Superior temporal gyrus (tissue), 1 donor: ENCODE results near the gene DENND4B.
"Not testable (repeated sequence)": the region's sequence is repeated elsewhere in the genome, so short reads cannot be mapped to it uniquely, and the experiment has no call there.

ENCODE experiments used
- DNase-seq: peaks from one replicate; pipeline ENCODE4 v3.0.0-alpha.2; 2016; ENCODE audit errors: extremely low spot score

Gene DENND4B, protein sequence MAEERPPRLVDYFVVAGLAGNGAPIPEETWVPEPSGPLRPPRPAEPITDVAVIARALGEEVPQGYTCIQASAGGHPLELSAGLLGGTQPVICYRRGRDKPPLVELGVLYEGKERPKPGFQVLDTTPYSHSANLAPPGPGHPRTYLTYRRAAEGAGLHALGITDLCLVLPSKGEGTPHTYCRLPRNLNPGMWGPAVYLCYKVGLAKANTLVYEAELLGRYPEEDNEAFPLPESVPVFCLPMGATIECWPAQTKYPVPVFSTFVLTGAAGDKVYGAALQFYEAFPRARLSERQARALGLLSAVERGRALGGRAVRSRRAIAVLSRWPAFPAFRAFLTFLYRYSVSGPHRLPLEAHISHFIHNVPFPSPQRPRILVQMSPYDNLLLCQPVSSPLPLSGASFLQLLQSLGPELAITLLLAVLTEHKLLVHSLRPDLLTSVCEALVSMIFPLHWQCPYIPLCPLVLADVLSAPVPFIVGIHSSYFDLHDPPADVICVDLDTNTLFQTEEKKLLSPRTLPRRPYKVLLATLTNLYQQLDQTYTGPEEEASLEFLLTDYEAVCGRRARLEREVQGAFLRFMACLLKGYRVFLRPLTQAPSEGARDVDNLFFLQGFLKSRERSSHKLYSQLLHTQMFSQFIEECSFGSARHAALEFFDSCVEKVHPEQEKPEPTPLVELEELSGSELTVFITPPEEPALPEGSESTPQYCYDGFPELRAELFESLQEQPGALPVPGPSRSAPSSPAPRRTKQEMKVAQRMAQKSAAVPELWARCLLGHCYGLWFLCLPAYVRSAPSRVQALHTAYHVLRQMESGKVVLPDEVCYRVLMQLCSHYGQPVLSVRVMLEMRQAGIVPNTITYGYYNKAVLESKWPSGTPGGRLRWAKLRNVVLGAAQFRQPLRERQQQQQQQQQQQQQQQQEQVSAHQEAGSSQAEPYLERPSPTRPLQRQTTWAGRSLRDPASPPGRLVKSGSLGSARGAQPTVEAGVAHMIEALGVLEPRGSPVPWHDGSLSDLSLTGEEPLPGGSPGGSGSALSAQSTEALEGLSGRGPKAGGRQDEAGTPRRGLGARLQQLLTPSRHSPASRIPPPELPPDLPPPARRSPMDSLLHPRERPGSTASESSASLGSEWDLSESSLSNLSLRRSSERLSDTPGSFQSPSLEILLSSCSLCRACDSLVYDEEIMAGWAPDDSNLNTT (N-terminal part only)

DNA sequence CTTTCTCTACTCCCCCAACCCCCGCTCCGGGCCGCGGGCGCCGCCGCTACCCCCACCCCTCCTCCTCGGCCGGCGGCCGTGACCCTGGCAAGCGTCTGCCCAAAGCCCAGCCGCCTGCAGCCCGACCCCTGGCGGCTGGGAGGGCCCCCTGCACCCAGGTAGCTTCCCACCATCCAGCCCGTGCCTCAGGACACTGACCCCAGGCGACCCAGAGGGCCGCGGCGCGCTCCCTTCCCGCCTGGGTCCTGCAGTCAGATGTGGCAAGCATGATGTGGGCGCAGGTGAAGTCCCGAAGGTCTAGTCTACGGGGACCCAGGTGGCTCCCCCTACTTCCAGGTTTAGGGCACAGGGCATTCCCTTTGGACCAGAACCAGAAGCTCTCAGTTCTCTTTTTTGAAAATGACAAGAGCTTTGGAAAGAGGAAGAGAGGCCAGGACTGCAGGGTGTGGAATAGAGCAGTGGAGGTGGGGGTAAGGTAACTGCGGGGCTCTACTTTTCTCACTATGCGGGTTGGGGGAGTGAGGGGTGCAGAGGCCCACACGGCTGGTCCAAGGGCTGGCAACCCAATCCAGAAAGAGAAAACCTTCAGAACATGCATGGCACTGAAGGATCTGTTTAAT, at the start of gene DENND4B:
Gene DENND4B (minus strand): TSS at position 97 of the 620 bp plus-strand sequence. CDS start 2,344 bp downstream, outside the sequence.
- peak; percentile 78 for DNase-seq

DNA sequence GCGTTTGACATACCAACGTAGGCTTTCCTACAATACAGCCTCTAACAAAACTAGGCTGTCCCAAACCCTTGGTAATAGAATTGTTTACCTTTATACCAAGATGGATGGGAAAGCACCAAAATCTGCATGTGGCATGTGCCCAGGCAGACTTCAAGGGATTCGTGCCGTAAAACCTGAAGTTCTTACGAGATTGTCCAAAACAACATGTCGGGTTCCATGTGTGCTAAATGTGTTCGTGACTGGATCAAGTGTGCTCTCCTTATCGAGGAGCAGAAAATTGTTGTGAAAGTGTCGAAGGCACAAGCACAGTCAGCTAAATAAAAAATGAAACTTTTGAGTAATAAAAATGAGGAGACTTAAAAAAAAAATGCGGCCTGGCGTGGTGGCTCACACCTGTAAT, 49.1 kb upstream of the DENND4B start:
- DNase-seq = no peak

DNA sequence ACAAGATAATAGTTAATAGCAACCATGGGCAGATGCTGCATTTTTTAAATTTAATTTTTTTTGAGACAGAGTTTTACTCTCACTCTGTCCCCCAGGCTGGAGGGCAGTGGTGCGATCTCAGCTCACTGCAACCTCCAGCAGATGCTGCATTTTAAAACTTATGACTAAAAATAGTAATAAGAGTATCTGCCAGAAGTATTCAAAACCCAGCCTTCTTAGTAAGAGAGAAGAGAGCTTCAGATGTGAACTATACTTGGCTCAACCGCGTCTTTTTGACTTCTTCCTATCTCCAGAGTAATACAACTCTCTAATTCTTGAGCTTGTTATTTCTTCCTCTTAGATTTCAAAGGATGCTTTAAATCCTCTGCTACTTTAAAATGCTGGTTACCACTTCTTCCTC, 48.7 kb upstream of the DENND4B start:
- no peak for DNase-seq

DNA sequence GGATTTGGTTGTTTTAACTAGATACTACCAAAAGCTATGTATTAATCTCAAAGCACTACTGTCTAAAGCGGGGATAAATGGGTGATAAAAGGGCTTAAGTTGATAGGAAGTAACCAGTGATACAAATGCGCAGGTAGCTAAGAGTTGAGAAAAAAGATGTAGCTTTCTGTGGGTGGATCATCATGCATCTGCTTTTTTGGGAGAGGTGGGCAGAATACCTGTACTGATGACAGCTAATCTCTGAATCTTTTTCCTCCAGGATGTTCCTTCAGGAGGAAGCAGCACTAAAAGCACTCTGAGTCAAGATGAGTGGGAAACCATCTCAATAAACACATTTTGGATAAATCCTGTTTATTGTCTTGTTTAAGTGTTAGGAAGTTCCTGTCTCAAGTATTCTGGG, 45.3 kb upstream of the DENND4B start:
- no peak for DNase-seq

DNA sequence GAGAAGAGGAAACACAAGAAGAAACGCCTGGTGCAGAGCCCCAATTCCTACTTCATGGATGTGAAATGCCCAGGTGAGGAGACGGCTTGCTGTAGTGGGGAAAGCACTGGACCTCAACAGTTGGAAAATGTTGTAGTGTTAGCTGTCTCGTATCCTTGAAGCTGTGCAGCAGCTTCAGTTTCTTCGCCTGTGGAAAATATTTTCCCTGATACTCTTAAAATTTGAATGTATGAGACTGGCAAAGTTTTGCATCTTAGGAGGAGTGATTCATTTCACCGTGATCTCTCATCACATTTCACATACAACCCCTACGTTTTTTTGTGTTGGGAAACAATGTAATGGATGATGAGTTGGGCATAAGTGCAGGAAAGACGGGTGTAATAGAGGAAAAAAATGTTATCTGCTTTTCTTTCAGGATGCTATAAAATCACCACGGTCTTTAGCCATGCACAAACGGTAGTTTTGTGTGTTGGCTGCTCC, 44.7 kb upstream of the DENND4B start:
- DNase-seq = no peak

DNA sequence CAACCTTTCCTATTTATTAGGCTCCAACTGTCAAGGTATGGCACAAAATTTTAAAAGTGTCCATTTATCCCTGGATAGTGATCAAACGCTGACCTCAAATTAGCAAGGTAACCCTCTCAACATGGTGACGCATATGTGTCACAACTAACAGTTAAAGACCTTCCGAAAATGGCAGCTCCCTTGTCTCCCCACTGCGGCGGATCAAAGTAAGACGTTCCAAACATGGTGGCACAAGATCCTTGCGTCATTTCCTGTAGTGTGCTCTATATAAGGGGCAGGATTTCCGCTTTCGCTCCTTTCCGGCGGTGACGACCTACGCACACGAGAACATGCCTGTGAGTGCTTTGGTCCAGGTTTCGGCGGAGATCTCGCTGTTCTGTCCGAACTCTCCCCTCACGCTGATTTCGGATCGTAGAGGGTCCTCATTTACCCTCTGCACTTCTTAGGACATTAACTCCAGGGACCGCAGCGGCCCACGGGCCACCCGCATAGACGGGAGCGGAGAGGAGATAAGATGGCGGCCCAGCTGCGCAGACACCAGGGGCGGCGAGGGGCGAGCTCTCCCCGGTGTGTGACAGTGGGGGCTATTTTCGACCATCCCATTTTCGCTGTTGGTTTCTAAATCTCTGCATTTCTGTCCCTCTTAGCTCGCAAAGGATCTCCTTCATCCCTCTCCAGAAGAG, 44.1 kb upstream of the DENND4B start, which contains the start of gene RPS27:
Gene RPS27 (plus strand): TSS at position 295 of the 683 bp plus-strand sequence. CDS start 35 bp downstream, at position 330.
- peak; percentile 100 for DNase-seq

DNA sequence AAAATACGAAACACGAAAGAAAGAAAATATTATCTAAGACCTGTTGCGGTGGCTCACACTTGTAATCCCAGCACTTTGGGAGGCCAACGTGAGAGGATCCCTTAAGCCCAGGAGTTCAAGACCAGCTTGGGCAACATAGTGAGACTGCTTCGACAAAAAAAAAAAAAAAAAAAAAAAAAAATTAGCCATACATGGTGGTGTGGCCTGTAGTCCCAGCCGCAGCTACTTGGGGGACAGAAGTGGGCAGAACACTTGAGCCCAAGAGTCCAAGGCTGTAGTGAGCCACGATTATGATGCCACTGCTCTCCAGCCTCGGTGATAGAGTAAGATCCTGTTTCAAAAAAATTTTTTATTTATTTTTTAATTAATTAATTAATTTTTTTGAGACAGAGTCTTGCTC, 41.1 kb upstream of the DENND4B start:
- DNase-seq = no peak

DNA sequence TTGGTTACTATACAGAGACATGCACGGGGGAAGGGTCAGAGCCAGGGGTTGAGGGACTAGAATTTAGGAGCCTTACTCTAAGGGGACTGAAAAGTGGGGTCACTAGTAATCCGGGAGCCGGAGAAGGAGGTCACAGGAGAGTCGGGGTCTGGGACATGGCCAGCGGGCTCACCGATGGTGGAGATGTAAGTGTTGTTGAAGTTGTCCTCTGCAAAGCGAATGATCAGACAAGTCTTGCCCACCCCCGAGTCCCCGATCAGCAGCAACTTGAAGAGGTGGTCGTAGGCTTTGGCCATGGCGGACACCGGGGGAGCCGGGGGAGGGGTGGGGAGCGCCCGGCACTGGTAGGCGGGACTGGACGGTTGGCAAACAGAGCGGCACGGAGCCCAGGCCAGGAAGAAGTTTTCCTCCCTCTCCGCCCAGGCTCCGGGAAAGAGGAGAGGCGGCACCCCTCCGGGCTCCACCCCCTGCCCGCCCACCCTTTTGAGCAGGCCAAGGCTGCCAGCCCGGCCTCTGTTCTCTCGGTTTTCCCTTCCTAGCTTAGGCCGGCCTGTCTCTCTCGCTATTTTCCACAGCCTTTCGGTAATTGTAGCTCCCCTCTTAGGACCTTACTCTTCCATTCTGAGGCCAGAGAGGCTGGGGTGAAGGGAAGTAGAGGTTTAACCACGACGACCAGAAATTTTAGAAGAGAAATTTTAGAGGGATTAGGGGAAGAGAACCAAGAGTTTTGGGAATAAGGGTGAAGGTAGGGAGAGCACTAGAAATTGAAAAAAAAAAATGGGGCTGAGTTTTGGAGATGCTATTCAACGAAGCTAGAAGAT, 39.6 kb upstream of the DENND4B start, which contains the start of gene RAB13:
Gene RAB13 (minus strand): TSS at position 399 of the 821 bp plus-strand sequence. CDS start 103 bp downstream, at position 296.
- DNase-seq = peak; percentile 25

DNA sequence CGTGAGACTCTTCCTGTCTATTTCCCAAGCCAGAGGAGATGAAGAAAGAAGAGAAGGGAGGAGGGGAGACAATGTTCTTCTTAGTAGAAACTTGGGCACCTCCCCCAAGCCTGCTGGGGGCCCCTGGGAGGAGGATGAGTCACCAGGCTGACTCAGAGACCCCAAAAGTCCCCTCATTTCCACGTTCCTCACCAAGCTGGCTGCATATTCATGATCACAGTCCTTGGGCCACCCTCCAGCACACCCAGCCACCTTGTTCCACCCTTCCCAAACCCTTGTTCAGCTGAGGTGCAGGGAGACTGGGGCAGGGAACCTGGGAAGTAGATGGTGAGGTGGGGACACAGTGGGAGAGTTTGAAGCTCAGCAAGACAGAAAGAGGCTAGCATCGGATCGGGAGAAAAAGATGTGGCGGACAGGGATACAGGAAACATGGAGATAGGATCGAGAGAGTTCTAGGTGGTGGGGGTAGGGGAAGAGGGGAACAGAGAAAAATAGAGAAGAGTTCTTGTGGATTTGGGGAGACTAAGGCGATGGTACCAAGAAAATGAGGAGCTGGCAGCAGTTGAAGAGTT, 38.9 kb upstream of the DENND4B start:
- no peak for DNase-seq

DNA sequence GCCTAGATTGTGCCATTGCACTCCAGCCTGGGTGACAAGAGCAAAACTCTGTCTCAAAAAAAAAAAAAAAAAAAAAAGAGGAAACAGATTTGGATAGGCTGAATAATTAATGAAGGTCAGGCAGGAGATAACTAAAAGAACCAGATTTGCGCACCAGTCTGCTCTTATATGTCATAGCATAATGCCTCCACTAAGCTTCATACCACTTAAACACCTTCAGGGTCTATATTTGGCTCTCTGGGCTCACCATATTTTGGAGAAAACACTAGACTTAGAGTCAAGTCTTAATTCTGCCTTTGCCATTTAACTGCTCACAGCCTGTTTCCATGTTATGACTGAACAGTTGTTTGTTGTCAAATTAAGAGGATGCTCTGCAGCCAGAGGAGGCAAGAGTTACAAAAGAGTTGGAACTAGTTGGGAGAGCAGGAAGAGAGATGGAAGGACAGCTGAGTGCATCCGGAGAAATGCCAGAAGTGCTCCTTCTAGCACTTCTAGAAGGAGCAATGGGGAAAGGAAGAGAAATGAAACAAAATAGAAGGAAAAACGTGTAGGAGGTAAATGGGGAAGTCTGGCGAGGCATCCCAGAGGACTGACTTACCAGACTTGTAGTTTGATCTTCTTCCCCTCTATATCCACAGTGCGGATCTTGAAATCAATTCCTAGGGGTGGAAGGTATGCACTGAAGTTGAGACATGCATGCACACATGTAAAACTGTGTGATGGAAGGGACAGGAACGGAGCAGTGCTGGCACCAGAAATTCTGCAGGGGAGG, 37.8 kb upstream of the DENND4B start:
- no peak for DNase-seq

DNA sequence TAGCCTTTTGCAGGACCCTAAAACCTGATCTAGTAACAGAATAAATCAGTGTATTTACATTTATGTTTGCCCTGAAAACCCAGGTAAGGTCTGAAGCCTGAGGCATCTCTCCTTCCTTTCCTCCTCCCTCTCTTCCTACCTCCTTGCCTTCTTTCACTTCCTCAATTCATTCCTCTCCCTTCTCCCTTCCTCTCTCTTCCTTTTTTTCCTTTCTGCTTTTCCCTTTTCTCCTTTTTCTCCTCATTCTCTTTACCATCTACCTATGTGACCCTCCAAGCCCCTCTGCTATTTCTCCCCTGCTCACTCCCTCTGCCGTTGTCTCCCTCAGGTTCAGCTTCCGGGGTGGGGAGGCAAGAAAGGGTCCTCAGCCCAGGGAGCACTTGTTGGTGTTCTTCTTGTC, 35.2 kb upstream of the DENND4B start:
- not testable (repeated sequence) for DNase-seq

DNA sequence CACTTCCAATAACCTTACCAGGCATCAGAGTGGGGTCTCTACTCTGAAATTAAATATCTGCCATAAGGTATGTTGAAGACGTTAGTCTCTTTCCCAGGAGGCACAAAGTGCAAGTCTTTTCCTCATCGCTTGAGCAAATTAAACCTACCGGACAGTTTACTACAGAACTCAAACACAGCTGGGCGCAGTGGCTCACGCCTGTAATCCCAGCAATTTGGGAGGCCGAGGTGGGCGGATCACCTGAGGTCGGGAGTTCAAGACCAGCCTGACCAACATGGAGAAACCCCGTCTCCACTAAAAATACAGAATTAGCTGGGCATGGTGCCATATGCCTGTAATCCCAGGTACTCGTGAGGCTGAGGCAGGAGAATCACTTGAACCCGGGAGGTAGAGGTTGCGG, 32.6 kb upstream of the DENND4B start:
- not testable (repeated sequence) for DNase-seq

DNA sequence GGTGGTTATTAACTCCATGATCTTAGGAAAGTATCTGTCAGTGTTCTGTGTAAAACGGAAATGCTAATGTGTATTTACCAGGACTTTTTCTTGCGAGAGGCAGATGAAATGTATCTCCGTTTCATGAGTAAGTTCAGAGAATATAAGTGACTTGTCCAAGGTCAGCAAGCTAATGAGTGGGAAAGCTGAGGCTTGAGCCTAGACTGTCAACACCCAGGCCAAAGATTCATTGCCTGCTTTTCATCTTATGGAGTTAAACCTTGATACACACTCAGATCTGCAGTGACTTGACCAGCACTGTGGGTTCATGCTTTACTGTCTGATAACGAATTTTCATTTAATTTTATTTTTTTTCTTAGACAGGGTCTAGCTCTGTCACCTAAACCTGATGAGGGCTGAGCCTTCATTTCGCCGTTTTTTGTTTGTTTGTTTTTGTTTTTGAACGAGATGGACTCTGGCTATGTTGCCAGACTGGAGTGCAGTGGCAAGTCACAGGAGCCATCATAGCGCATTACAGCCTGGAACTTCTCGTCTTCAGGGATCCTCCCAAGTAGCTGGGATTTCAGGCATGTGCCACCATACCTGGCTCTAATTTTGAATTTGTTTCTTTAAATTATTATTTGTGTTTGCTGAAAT, 31.9 kb upstream of the DENND4B start:
- no peak for DNase-seq

DNA sequence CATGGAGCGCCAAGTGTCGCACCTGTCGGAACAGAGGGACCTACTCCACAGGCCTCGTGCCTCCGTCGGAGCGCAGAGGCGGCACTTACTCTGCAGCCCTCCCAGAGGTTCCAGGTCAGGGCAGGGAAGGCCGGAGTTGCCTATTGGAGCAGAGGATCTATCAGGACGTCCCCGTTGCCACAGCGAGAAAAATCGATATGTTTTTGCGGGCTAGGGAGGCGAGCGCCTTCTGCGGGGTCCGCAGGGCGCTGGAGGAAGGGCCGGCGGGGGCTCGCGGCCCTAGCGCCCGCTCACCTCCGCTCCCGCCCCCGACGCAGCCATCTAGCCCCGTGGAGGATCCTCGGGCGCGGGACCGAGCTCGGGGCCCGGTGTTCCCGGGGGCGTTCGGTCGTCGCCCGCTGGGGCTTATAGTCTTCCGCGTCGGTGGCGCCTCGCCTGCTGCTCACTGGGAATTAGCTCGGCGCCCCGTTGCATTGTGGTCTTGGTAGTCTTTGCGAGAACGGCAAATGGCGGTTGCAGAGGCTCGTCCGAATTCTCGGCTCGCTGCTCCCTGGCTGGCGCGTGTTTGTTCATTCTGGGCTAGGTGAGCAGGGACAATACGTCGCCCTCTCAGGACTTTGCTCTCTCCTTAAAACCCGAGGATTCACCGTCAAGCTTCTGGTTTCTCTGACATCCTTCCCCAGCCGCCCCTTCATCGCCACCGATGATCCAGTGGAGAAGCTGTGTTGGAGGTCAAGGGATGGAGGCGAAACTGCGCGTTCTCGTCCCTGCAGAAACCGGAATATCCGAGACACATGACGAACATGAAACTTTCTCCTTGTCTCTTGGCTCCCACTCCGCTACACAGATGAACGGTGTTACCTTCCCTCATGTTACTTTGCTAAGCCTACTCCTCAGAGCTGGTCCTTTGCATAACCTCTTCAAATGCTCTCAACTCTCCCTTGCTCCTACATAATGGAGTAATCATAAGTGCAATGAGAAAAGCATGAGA, 31.0 kb upstream of the DENND4B start, which contains the start of gene JTB:
Gene JTB (minus strand): TSS at position 425 of the 991 bp plus-strand sequence. CDS start 422 bp downstream, at position 3.
- DNase-seq = peak; percentile 94

DNA sequence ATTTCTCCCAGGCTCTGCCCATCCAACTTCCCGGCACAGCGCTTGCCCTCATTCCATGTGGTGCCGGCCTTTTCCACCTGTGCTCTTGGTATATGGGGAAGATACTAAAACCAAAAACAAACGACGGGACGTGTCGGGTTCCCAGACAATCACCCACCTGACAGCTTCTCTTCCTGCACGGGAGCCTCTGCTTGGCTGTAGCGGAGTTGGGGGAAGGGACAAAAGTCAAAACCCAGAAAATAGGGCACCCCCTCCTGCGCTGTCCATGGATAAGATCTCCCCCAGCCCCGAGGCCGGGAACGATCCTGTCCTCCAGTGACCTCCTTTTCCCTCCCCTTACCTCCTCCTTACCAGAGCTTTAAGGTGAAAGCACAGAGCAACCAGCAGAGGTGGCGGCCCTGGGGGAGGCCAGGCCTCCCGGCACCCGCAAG, 30.3 kb upstream of the DENND4B start:
- DNase-seq = no peak

DNA sequence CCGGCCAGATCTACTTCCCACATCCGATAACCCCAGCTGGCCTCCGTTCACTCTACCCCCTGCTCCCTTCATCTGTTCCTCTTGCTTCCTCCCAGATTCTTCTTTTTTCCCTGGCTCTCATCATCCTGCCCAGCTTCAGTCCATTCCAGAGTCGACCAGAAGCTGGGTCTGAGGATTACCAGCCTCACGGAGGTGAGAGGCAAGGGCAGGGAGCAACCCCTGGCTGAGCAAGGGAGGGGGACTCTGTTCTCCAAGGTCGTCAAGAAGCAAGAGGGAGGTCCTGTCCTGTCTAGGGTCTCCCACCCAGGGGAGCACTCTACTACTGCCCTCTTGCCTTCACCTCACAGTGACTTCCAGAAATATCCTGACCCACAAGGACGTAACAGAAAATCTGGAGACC, 27.0 kb upstream of the DENND4B start:
- no peak for DNase-seq

DNA sequence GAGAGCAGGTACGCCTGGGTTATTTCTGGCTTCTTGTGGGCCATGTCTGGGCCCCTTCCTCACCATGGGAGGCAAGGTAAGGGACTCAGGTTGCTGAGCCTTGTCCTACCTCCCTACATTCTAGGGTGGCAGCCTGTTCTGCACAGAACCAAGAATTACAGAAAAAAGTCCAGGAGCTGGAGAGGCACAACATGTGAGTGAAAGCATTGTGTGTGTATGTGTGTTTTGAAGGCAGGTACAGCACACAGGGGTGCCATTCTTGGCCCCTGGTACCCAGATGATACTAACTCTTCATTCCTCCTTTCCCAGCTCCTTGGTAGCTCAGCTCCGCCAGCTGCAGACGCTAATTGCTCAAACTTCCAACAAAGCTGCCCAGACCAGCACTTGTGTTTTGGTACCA, 26.6 kb upstream of the DENND4B start:
- DNase-seq = no peak
